Left lung (tissue), 10 donors: ENCODE data around the gene KLF3. TPM values are rescaled to one million over a fixed set of nuclear protein-coding genes. Genes with fewer than 3 reads are reported as not detected.

Experiments
- ATAC-seq: fragments of 200-7000 bp; cut with Tn5 transposase; one replicate; pipeline ENCODE4 v1.9.1; 2020; ENCODE audit warnings: moderate library complexity
- DNase-seq, 4 donors: peaks; one replicate each; pipeline ENCODE4 v3.0.0-alpha.2; 2013 to 2020
- H3K27ac ChIP-seq, 2 donors: fragments of 200-600 bp; sonication (generic) in 1 of 2; one replicate each; pipeline versions ENCODE4 v1.5.0 to v1.8.0; 2020 to 2021
- H3K27me3 ChIP-seq, 2 donors: fragments of 200-600 bp; sonication (generic) in 1 of 2; one replicate each; pipeline versions ENCODE4 v1.5.0 to v1.8.0; 2020 to 2021
- H3K36me3 ChIP-seq, 2 donors: fragments of 200-600 bp; sonication (generic) in 1 of 2; one replicate each; pipeline versions ENCODE4 v1.5.0 to v1.8.0; 2020 to 2021
- H3K4me1 ChIP-seq, 2 donors: fragments of 200-600 bp; one replicate each; pipeline ENCODE4 v1.8.0; 2021
- H3K4me3 ChIP-seq, 2 donors: fragments of 200-600 bp; sonication (generic) in 1 of 2; one replicate each; pipeline versions ENCODE4 v1.5.0 to v1.8.0; 2020 to 2021; ENCODE audit warnings: mild to moderate bottlenecking in 1 of 2
- H3K9me3 ChIP-seq, 2 donors: fragments of 200-600 bp; sonication (generic) in 1 of 2; one replicate each; pipeline versions ENCODE4 v1.5.0 to v1.8.0; 2020 to 2021
- intact Hi-C, 2 donors: fragments of 100-400 bp; cut with DNase I; formaldehyde crosslinking; loops; one replicate each; pipeline versions ENCODE4 v1.11.2 to v1.14.2; 2022
- polyA plus RNA-seq, 6 donors: library from polyadenylated mRNA; unstranded; fragments of 120-200 nt; gene quantifications; one replicate each; pipeline ENCODE4 v1.2.1, GENCODE V29; 2013; ENCODE audit not compliant: insufficient read length in 6 of 6
- total RNA-seq, 2 donors: library from RNA; stranded (reverse); fragmentation: NEBNext Ultra II Directional; extraction: Animal tissue kit (Norgen Biotek cat#: 25700); gene quantifications; one replicate each; pipeline ENCODE4 v1.2.1, GENCODE V29; 2021
- TF ChIP-seq, protein P1 (sequence below), 2 donors: fragments of 200-600 bp; sonication (generic) in 1 of 2; IDR thresholded peaks; one replicate each; pipeline versions ENCODE4 v1.5.0 to v1.8.0; 2021; ENCODE audit warnings: antibody characterized with exemption in 2 of 2
- donor health status: DM: no; HTN: yes; CAD: no.
- donor health status: DM: no; HTN: no; CAD: no.

Gene KLF3
- total and polyA plus RNA-seq, 8 donors = 43.2 to 59.8 (median 48.0) TPM

DNA sequence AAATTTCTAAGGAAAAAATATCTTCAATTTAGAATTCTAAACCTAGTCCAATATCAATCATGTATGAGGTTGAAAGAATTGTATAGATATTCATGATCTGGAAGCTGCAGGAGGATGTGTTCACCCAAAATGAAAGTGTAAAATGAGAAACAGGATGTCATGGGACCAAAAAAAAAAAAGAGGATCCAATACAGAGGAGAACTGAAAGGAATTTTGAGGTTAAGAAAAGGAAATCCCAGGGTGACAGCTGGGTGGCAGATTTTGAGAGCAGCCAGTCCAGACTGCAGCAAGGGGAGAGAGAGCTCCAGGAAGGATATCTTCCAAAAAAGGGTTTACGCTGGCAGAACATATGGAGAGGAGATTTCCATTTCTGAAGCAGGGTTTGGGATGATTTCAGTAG is 79.9 kb downstream of the KLF3 start:
- H3K4me3 ChIP-seq = no peak overlapping the region
- peaks cover 0 to 13% of the 10 kb centered on the region in 2 donors for H3K9me3 ChIP-seq
- no peaks in the 10 kb centered on the region for H3K27me3 ChIP-seq
- no peaks in the 10 kb centered on the region for H3K36me3 ChIP-seq
- TF ChIP-seq, protein P1, sequence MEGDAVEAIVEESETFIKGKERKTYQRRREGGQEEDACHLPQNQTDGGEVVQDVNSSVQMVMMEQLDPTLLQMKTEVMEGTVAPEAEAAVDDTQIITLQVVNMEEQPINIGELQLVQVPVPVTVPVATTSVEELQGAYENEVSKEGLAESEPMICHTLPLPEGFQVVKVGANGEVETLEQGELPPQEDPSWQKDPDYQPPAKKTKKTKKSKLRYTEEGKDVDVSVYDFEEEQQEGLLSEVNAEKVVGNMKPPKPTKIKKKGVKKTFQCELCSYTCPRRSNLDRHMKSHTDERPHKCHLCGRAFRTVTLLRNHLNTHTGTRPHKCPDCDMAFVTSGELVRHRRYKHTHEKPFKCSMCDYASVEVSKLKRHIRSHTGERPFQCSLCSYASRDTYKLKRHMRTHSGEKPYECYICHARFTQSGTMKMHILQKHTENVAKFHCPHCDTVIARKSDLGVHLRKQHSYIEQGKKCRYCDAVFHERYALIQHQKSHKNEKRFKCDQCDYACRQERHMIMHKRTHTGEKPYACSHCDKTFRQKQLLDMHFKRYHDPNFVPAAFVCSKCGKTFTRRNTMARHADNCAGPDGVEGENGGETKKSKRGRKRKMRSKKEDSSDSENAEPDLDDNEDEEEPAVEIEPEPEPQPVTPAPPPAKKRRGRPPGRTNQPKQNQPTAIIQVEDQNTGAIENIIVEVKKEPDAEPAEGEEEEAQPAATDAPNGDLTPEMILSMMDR (IDR thresholded peaks at IDR 0.05) = no peak
- intact Hi-C loops = no loop called here
- no peak for DNase-seq
- H3K4me1 ChIP-seq = peaks cover 0 to 14% of the 10 kb centered on the region in 2 donors
- no peak overlapping the region for H3K27ac ChIP-seq
- peak; percentile 50 for ATAC-seq

DNA sequence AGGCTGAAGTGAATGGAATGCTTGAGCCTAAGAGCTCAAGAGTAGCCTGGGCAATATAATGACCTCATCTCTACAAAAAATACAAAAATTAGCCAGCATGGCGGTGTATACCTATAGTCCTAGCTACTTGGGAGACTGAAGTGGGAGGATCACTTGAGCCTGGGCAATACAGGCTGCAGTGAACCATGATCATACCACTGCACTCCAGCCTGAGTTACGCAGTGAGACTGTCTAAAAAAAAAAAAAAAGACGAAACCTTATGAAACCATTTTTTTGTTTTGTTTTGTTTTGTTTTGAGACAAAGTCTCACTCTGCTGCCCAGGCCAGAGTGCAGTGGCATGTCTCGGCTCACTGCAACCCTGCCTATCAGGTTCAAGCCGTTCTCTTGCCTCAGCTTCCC is 81.9 kb downstream of the KLF3 start:
- H3K4me1 ChIP-seq = peaks cover 0 to 14% of the 10 kb centered on the region in 2 donors
- no peaks in the 10 kb centered on the region for H3K27me3 ChIP-seq
- DNase-seq (no peak), ATAC-seq (no peak)
- intact Hi-C loops = no loop called here
- H3K27ac ChIP-seq = no peak overlapping the region
- peaks cover 0 to 13% of the 10 kb centered on the region in 2 donors for H3K9me3 ChIP-seq
- TF ChIP-seq, protein P1 (IDR thresholded peaks at IDR 0.05) = no peak
- no peak overlapping the region for H3K4me3 ChIP-seq
- H3K36me3 ChIP-seq = no peaks in the 10 kb centered on the region

DNA sequence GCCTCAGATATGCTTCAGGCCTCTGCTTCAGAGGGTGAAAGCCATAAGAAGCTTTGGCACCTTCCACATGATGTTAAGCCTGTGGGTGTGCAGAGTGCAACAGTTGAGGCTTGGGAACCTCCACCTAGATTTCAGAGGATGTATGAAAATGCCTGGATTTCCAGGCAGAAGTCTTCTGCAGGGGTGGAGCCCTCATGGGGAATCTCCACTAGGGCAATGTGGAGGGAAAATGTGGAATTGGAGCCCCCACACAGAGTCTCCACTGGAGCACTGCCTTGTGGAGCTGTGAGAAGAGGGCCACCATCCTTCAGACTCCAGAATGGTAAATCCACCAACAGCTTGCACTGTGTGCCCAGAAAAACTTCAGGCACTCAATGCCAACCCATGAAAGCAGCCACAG is 83.6 kb downstream of the KLF3 start:
- TF ChIP-seq, protein P1 (IDR thresholded peaks at IDR 0.05) = no peak
- ATAC-seq = no peak
- H3K27me3 ChIP-seq = no peaks in the 10 kb centered on the region
- no peak overlapping the region for H3K27ac ChIP-seq
- no peaks in the 10 kb centered on the region for H3K36me3 ChIP-seq
- H3K4me3 ChIP-seq = no peak overlapping the region
- peaks cover 0 to 13% of the 10 kb centered on the region in 2 donors for H3K9me3 ChIP-seq
- DNase-seq = no peak
- H3K4me1 ChIP-seq = peaks cover 0 to 19% of the 10 kb centered on the region in 2 donors
- intact Hi-C loops = no loop called here

DNA sequence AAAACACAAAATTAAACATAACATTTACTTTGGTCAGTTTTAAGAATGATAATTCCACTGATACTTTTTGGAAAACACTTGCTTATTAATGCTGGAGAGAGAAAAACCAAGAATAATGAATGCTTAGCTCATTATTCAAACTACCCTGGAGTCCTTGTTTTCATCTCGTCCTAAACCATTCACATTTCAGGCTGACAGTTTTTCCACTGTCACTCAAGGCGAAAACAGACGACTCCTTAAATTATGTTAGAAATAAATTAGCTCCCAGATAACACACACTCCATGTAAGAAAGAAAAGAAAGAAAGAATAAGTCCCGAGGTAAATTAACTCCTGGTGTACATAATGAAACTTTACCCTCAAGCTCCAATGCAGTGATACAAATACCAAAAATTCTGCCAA is 85.3 kb downstream of the KLF3 start:
- H3K27me3 ChIP-seq = no peaks in the 10 kb centered on the region
- intact Hi-C loops = no loop called here
- no peak overlapping the region for H3K27ac ChIP-seq
- ATAC-seq = no peak
- no peaks in the 10 kb centered on the region for H3K36me3 ChIP-seq
- H3K4me1 ChIP-seq = peaks cover 0 to 9% of the 10 kb centered on the region in 2 donors
- H3K4me3 ChIP-seq = no peak overlapping the region
- TF ChIP-seq, protein P1 (IDR thresholded peaks at IDR 0.05) = no peak
- peaks cover 0 to 13% of the 10 kb centered on the region in 2 donors for H3K9me3 ChIP-seq
- DNase-seq = no peak

Other genes with a start within 250 kb of the KLF3 start
- gene TLR10, start 118.8 kb downstream of the KLF3 start, total RNA-seq = 1 to 10 TPM in 1 of 2 donors, under 1 TPM in 1; 0.15 to 3.0 TPM
- 1 to 10 TPM in 1 of 6 donors, under 1 TPM in 5; 0.59 to 1.0 (median 0.70) TPM for gene TLR10, start 118.8 kb downstream of the KLF3 start, polyA plus RNA-seq
- 10 to 100 TPM; 13.4 to 59.8 TPM for gene TLR1, start 140.6 kb downstream of the KLF3 start, total RNA-seq
- gene TLR1, start 140.6 kb downstream of the KLF3 start, polyA plus RNA-seq = 1 to 10 TPM; 2.5 to 6.2 (median 4.2) TPM
- gene TLR6, start 192.6 kb downstream of the KLF3 start, total RNA-seq = 10 to 100 TPM in 1 of 2 donors, 1 to 10 TPM in 1; 6.6 to 18.1 TPM
- gene TLR6, start 192.6 kb downstream of the KLF3 start, polyA plus RNA-seq = 1 to 10 TPM in 5 of 6 donors, under 1 TPM in 1; 0.96 to 1.8 (median 1.4) TPM
- gene FAM114A1, start 203.6 kb downstream of the KLF3 start, total RNA-seq = 10 to 100 TPM; 68.5 to 81.1 TPM
- gene FAM114A1, start 203.6 kb downstream of the KLF3 start, polyA plus RNA-seq = 10 to 100 TPM; 51.5 to 79.3 (median 57.8) TPM